GM23338 (cell line): ENCODE data around the gene RSRC1. TPM values are rescaled to one million over a fixed set of nuclear protein-coding genes. Genes with fewer than 3 reads are reported as not detected.
"Not testable (repeated sequence)": the region's sequence is repeated elsewhere in the genome, so short reads cannot be mapped to it uniquely, and the experiment has no call there.

Experiments used
- ATAC-seq: fragments of 200-7000 bp; cut with Tn5 transposase; 3 replicates; pipeline ENCODE4 v1.9.1; 2020
- DNase-seq: peaks from one replicate; pipeline ENCODE4 v3.0.0-alpha.2; 2015; ENCODE audit warnings: low spot score
- H2AFZ ChIP-seq: fragments of 200-600 bp; sonication (generic); 2 replicates; pipeline ENCODE4 v1.8.0; 2016; ENCODE audit warnings: antibody characterized with exemption, mild to moderate bottlenecking, moderate library complexity
- H3F3A ChIP-seq: fragments of 200-600 bp; sonication (generic); replicated peaks from 2 replicates; pipeline ENCODE4 v1.8.0; 2017; ENCODE audit warnings: antibody characterized with exemption, mixed run types, low read depth
- H3K27ac ChIP-seq: fragments of 200-600 bp; sonication (generic); 2 replicates; pipeline ENCODE4 v1.6.1; 2016; ENCODE audit warnings: low read depth
- H3K27me3 ChIP-seq: fragments of 200-600 bp; sonication (generic); 2 replicates; pipeline ENCODE4 v1.8.0; 2016; ENCODE audit warnings: mild to moderate bottlenecking, mixed run types, moderate library complexity; ENCODE audit not compliant: insufficient read depth
- H3K36me3 ChIP-seq: fragments of 200-600 bp; sonication (generic); 2 replicates; pipeline ENCODE4 v1.8.0; 2016; ENCODE audit warnings: mild to moderate bottlenecking; ENCODE audit not compliant: insufficient read depth
- H3K4me1 ChIP-seq: fragments of 200-600 bp; sonication (generic); 2 replicates; pipeline ENCODE4 v1.8.0; 2016; ENCODE audit warnings: mild to moderate bottlenecking, moderate library complexity; ENCODE audit not compliant: insufficient read depth
- H3K4me2 ChIP-seq: fragments of 200-600 bp; sonication (generic); 2 replicates; pipeline ENCODE4 v1.7.1; 2017; ENCODE audit warnings: mixed run types
- H3K4me3 ChIP-seq: fragments of 200-600 bp; sonication (generic); 2 replicates; pipeline ENCODE4 v1.6.1; 2016; ENCODE audit warnings: mixed run types
- H3K79me2 ChIP-seq: fragments of 200-600 bp; sonication (generic); replicated peaks from 2 replicates; pipeline ENCODE4 v1.8.0; 2017; ENCODE audit warnings: mild to moderate bottlenecking; ENCODE audit not compliant: insufficient read depth
- H3K9me2 ChIP-seq: fragments of 200-600 bp; sonication (generic); 2 replicates; pipeline ENCODE4 v1.8.0; 2017; ENCODE audit not compliant: insufficient read depth
- H4K20me1 ChIP-seq: fragments of 200-600 bp; sonication (generic); replicated peaks from 2 replicates; pipeline ENCODE4 v1.8.0; 2017; ENCODE audit warnings: mild to moderate bottlenecking; ENCODE audit not compliant: insufficient read depth
- H3K27ac Mint-ChIP-seq: 2 replicates; pipeline ENCODE4 v1.8.0; 2020; ENCODE audit warnings: inconsistent platforms, mild to moderate bottlenecking, moderate library complexity, mixed read lengths
- H3K27me3 Mint-ChIP-seq: 3 replicates; pipeline ENCODE4 v1.8.0; 2022; ENCODE audit warnings: low read depth, mild to moderate bottlenecking, moderate library complexity, mixed read lengths, inconsistent platforms; ENCODE audit not compliant: insufficient read depth, poor library complexity
- H3K36me3 Mint-ChIP-seq: 3 replicates; pipeline ENCODE4 v1.8.0; 2021; ENCODE audit warnings: low read depth, mild to moderate bottlenecking, inconsistent platforms, moderate library complexity, mixed read lengths
- H3K4me1 Mint-ChIP-seq: 3 replicates; pipeline ENCODE4 v1.8.0; 2020; ENCODE audit warnings: mild to moderate bottlenecking, inconsistent platforms, mixed read lengths
- H3K4me3 Mint-ChIP-seq: 3 replicates; pipeline ENCODE4 v1.8.0; 2021; ENCODE audit warnings: moderate library complexity, mild to moderate bottlenecking, inconsistent platforms, mixed read lengths
- H3K9me3 Mint-ChIP-seq: 3 replicates; pipeline ENCODE4 v1.8.0; 2020; ENCODE audit warnings: moderate library complexity, mild to moderate bottlenecking, inconsistent platforms, mixed read lengths
- CREB1 ChIP-seq: fragments of 250-450 bp; sonication (Bioruptor Pico); IDR thresholded peaks from 2 replicates; pipeline ENCODE4 v1.5.0; 2020; ENCODE audit warnings: low read depth, mild to moderate bottlenecking, moderate library complexity
- JUNB ChIP-seq: IDR thresholded peaks from one replicate; pipeline ENCODE4 v1.6.1; 2016; ENCODE audit warnings: antibody characterized with exemption; ENCODE audit not compliant: unreplicated experiment
- POLR2AphosphoS5 ChIP-seq: IDR thresholded peaks from 2 replicates; pipeline ENCODE4 v1.6.1; 2016; ENCODE audit warnings: antibody characterized with exemption, low read depth
- STAT1 ChIP-seq: IDR thresholded peaks from one replicate; pipeline ENCODE4 v1.6.1; 2016; ENCODE audit warnings: antibody characterized with exemption; ENCODE audit not compliant: unreplicated experiment
- ZNF331 ChIP-seq: fragments of 250-450 bp; sonication (Bioruptor Pico); IDR thresholded peaks from 2 replicates; pipeline ENCODE4 v1.5.0; 2020; ENCODE audit warnings: low read depth, mild to moderate bottlenecking, moderate library complexity
- ZNF462 ChIP-seq: fragments of 250-450 bp; sonication (Bioruptor Pico); IDR thresholded peaks from 2 replicates; pipeline ENCODE4 v1.5.0; 2020; ENCODE audit warnings: mild to moderate bottlenecking, moderate library complexity
- polyA plus RNA-seq: library from polyadenylated mRNA; unstranded; fragments of >200 nt; fragmentation: Nextera tagmentation; extraction: Ambion mirVana; gene quantifications from 2 replicates; pipeline ENCODE4 v1.2.1, GENCODE V29; 2016
- total RNA-seq: library from RNA; depleted of rRNA; stranded (reverse); fragments of >200 nt; shearing (Covaris generic); gene quantifications from 2 replicates; pipeline ENCODE4 v1.2.3, GENCODE V29; 2014

Gene RSRC1
- total and polyA plus RNA-seq, 2 experiments from 2014 or later, result 32.5 to 76.8 TPM

GRCh38 chr3:158549938-158550337 lies 440.0 kb downstream of the RSRC1 start:
- not testable (repeated sequence) for H3K27ac Mint-ChIP-seq, H3K27me3 Mint-ChIP-seq, H4K20me1 ChIP-seq, H3K27me3 ChIP-seq, H3K4me3 Mint-ChIP-seq, H3K27ac ChIP-seq, H3K36me3 ChIP-seq, H3K4me2 ChIP-seq, H2AFZ ChIP-seq, H3K36me3 Mint-ChIP-seq, H3K9me2 ChIP-seq, H3F3A ChIP-seq, H3K79me2 ChIP-seq, H3K4me1 Mint-ChIP-seq, H3K4me3 ChIP-seq, ATAC-seq, DNase-seq, H3K4me1 ChIP-seq
- peaks cover 11% of the 10 kb centered on the region; the same call in 2 of the 3 replicates for H3K9me3 Mint-ChIP-seq

DNA sequence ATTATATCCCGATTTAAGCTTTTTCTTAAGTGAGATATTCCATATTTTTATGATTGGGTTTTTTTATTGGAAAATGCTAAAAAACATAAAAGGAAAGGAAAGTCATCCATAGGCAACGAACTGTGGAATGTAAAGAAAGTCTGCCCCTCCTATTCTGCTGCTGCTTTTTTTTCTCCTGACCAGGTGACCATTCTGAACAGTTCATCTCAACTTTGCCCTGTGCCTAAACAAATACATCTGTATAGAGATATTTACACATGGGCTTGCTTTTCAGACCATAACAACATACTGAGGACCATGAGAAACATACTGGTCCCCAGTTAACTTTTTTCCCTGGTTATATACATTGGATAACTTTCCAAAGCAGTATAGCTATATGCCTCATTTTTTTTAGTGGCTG lies 442.2 kb downstream of the RSRC1 start:
- DNase-seq, result no peak
- Histone ChIP-seq H3K4me3 (no peak overlapping the region), H3K27ac (no peak overlapping the region), H3K27me3 (no peaks in the 10 kb centered on the region), H4K20me1 (no peaks in the 10 kb centered on the region), H3K36me3 (no peaks in the 10 kb centered on the region), H3K79me2 (no peaks in the 10 kb centered on the region), H3F3A (no peaks in the 10 kb centered on the region), H3K4me2 (no peak overlapping the region), H2AFZ (no peak overlapping the region), H3K4me1 (peaks cover 6% of the 10 kb centered on the region; the same call in 1 of the 2 replicates), H3K9me2 (peaks cover 3% of the 10 kb centered on the region; the same call in 1 of the 2 replicates)
- no peak for ATAC-seq
- H3K4me3 Mint-ChIP-seq, result no peak overlapping the region
- peaks cover 19% of the 10 kb centered on the region; the same call in 2 of the 3 replicates for H3K36me3 Mint-ChIP-seq
- no peak for TF ChIP-seq ZNF331
- peaks cover 30% of the 10 kb centered on the region for H3K9me3 Mint-ChIP-seq
- H3K27ac Mint-ChIP-seq, result no peak overlapping the region
- H3K4me1 Mint-ChIP-seq, result peaks cover 9% of the 10 kb centered on the region
- H3K27me3 Mint-ChIP-seq, result no peaks in the 10 kb centered on the region

DNA sequence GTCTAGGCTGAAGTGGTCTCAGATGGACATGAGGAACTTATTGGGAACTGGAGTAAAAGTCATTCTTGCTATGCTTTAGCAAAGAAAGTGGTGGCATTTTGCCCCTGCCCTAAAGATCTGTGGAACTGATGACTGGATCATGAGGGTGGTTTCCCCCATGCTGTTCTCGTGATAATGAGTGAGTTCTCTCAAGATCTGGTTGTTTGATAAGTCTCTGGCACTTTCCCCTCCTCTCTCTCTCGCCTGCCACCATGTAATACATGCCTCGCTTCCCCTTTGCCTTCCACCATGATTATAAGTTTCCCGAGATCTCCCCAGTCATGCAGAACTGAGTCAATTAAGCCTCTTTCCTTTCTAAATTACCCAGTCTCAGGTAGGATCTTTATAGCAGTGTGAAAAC lies 449.6 kb downstream of the RSRC1 start:
- Histone ChIP-seq H3K4me3 (no peak overlapping the region), H3K4me1 (peaks cover 6% of the 10 kb centered on the region; the same call in 1 of the 2 replicates), H3F3A (no peaks in the 10 kb centered on the region), H3K27ac (no peak overlapping the region), H2AFZ (no peak overlapping the region), H4K20me1 (no peaks in the 10 kb centered on the region), H3K9me2 (peaks cover 6% of the 10 kb centered on the region; the same call in 1 of the 2 replicates), H3K36me3 (no peaks in the 10 kb centered on the region), H3K79me2 (no peaks in the 10 kb centered on the region), H3K4me2 (no peak overlapping the region), H3K27me3 (no peaks in the 10 kb centered on the region)
- Mint-ChIP-seq H3K36me3 (peaks cover 21% of the 10 kb centered on the region; the same call in 2 of the 3 replicates), H3K4me1 (peaks cover 9% of the 10 kb centered on the region), H3K27me3 (no peaks in the 10 kb centered on the region), H3K9me3 (peaks cover 24% of the 10 kb centered on the region), H3K4me3 (no peak overlapping the region), H3K27ac (no peak overlapping the region)
- no peak for TF ChIP-seq STAT1
- no peak for ATAC-seq
- no peak for DNase-seq

DNA sequence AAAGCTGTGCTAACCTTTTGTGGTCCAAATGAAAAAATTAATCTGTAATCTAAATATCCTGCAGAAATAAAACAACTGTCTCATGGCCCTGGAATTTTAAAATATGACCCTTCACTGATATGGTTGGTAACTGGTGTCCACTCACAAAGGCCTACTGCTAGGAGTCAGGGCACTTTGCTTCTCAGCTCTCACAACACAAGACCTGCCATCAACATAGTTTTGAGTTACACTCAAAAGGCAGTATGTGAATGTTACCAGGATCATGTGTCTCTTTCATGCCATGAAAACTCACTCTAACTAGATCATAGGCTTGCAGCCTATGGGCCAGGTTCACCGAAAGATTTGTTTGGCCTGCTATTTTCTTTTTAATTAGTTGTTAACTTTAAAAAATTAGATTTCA lies 451.1 kb downstream of the RSRC1 start:
- no peak overlapping the region for H3K4me3 ChIP-seq
- DNase-seq (no peak), ATAC-seq (no peak)
- Mint-ChIP-seq H3K27me3 (no peaks in the 10 kb centered on the region), H3K4me1 (peaks cover under 1% of the 10 kb centered on the region; the same call in 1 of the 3 replicates), H3K4me3 (no peak overlapping the region), H3K27ac (no peak overlapping the region), H3K9me3 (peaks cover 21% of the 10 kb centered on the region), H3K36me3 (peaks cover 16% of the 10 kb centered on the region; the same call in 2 of the 3 replicates)
- no peak overlapping the region for H3K4me2 ChIP-seq
- H3K27me3 ChIP-seq, result no peaks in the 10 kb centered on the region
- H3K79me2 ChIP-seq, result no peaks in the 10 kb centered on the region
- TF ChIP-seq CREB1 (CRISPR knock-in tag) (no peak), ZNF462 (CRISPR knock-in tag) (no peak), JUNB (no peak), ZNF331 (no peak), POLR2AphosphoS5 (no peak)
- no peak overlapping the region for H3K27ac ChIP-seq
- H3K36me3 ChIP-seq, result no peaks in the 10 kb centered on the region
- no peaks in the 10 kb centered on the region for H4K20me1 ChIP-seq
- 0 out of 2 replicates have a peak, but pooled peaks cover 3% of the 10 kb centered on the region for H3K9me2 ChIP-seq
- no peak overlapping the region for H2AFZ ChIP-seq
- no peaks in the 10 kb centered on the region for H3F3A ChIP-seq
- H3K4me1 ChIP-seq, result no peaks in the 10 kb centered on the region
